ENCODE measurements around the gene IGSF1. TPM values are rescaled to one million over a fixed set of nuclear protein-coding genes. Genes with fewer than 3 reads are reported as not detected.

IGSF1 gene
- total and polyA plus RNA-seq, 2 of the 4 experiments (the other 2 are of a cell fraction), result not detected

- H4K20me1 ChIP-seq (ENCODE audit: insufficient read depth, low read length), result no peaks in the 10 kb centered on the region; the same call in 1 of the 2 replicates
- H2BK120ac ChIP-seq (ENCODE audit: low read depth, low read length), result no peak overlapping the region
- no peak overlapping the region for H3K4me2 ChIP-seq (ENCODE audit: low read depth, low read length)
- H3K14ac ChIP-seq (replicated peaks; ENCODE audit: low read depth, low read length), result no peak overlapping the region
- CTCF ChIA-PET, result no interaction called here
- intact Hi-C loops (cut with micrococcal nuclease) (no loop called here), in situ Hi-C loops (cut with MboI; ENCODE audit: low sequenced_read_pairs) (no loop called here), dilution Hi-C loops (cut with HindIII; ENCODE audit: low sequenced_read_pairs, unreplicated experiment) (no loop called here)
- H2AK5ac ChIP-seq (ENCODE audit: low read depth, low read length), result no peak overlapping the region
- H3K4me3 ChIP-seq (ENCODE audit: insufficient read depth, low read depth, low read length), result no peak overlapping the region
- no peak for TF ChIP-seq POLR2A (IDR thresholded peaks at IDR 0.05; ENCODE audit: low read depth, low read length)
- H3K36me3 ChIP-seq (ENCODE audit: control insufficient read depth, insufficient read depth, low read length), result no peaks in the 10 kb centered on the region
- H2BK15ac ChIP-seq (ENCODE audit: low read depth, low read length), result no peak overlapping the region
- no peaks in the 10 kb centered on the region for H3K9me1 ChIP-seq (ENCODE audit: insufficient read depth, low read length)
- no TSS peak for BruUV-seq (replicated peaks)
- no peaks in the 10 kb centered on the region for H3K79me1 ChIP-seq (ENCODE audit: low read depth in 1 of 2, low read length in 2 of 2)
- H3K56ac ChIP-seq (ENCODE audit: extremely low read depth, insufficient read depth, low read length), result no peak overlapping the region
- H2BK20ac ChIP-seq (ENCODE audit: low read depth, low read length), result no peak overlapping the region
- no peak overlapping the region for H4K5ac ChIP-seq (ENCODE audit: low read depth, low read length)
- H4K91ac ChIP-seq (ENCODE audit: insufficient read depth, low read depth, low read length), result no peak overlapping the region
- no peak overlapping the region for H3K9ac ChIP-seq (ENCODE audit: low read depth, low read length)
- ATAC-seq (ENCODE audit: low read depth) (no peak), DNase-seq (no peak)
- no peak overlapping the region for H2AFZ ChIP-seq (replicated peaks; ENCODE audit: low read length, poor library complexity)
- H3K23ac ChIP-seq (ENCODE audit: low read depth, low read length), result no peak overlapping the region
- no peak overlapping the region for H2BK5ac ChIP-seq (ENCODE audit: low read depth, low read length, poor library complexity, severe bottlenecking)
- no peak overlapping the region for H2AK9ac ChIP-seq (replicated peaks; ENCODE audit: low read depth, low read length, poor library complexity)
- H3K18ac ChIP-seq (ENCODE audit: low read depth, low read length), result no peak overlapping the region
- H3K4me1 ChIP-seq (ENCODE audit: control insufficient read depth, insufficient read depth, low read length), result no peaks in the 10 kb centered on the region
- no peak overlapping the region for H3K27ac ChIP-seq (ENCODE audit: insufficient read depth, low read length)
- POLR2A ChIA-PET (ENCODE audit: unreplicated experiment), result interaction anchor here (1.0 kb wide), 1 partner anchor 10 kb away, joined by 3 read pairs; no protein-coding TSS in a partner anchor
- no peaks in the 10 kb centered on the region; the same call in 1 of the 2 replicates for H3K9me3 ChIP-seq (ENCODE audit: control insufficient read depth, insufficient read depth, low read length)
- no CpG with 5 or more reads among the region's 3 CpGs for WGBS, 2 experiments (ENCODE audit: extremely low coverage in 2 of 2, insufficient read length in 1 of 2)
- no peak overlapping the region for H3K4ac ChIP-seq (ENCODE audit: low read depth, low read length)
- H3K27me3 ChIP-seq (ENCODE audit: control insufficient read depth, insufficient read depth, low read length), result no peaks in the 10 kb centered on the region; the same call in 1 of the 2 replicates
- H4K8ac ChIP-seq (ENCODE audit: low read depth in 2 of 2, low read length in 2 of 2), result no peak overlapping the region
Observed at GRCh38 chrX:131271826-131272225, 17.3 kb downstream of the IGSF1 start.

All from IMR-90 (cell line).